IgD-negative memory B cell (primary cell): ENCODE results near the gene MAGI2. TPM values are rescaled to one million over a fixed set of nuclear protein-coding genes. Genes with fewer than 3 reads are reported as not detected.

ENCODE experiments used
- H3K27ac Mint-ChIP-seq, 3 donors: one replicate each; pipeline ENCODE4 v1.8.0; 2020 to 2022; ENCODE audit warnings: mild to moderate bottlenecking in 3 of 3, mixed read lengths in 3 of 3, moderate library complexity in 1 of 3
- H3K27me3 Mint-ChIP-seq: one replicate; pipeline ENCODE4 v1.8.0; 2021; ENCODE audit warnings: mixed read lengths
- H3K36me3 Mint-ChIP-seq: one replicate; pipeline ENCODE4 v1.8.0; 2020; ENCODE audit warnings: mild to moderate bottlenecking, mixed read lengths
- H3K4me1 Mint-ChIP-seq, 3 donors: one replicate each; pipeline ENCODE4 v1.8.0; 2020 to 2022; ENCODE audit warnings: mixed read lengths in 3 of 3, mild to moderate bottlenecking in 1 of 3
- H3K4me3 Mint-ChIP-seq, 4 donors: one replicate each; pipeline ENCODE4 v1.8.0; 2020 to 2022; ENCODE audit warnings: mild to moderate bottlenecking in 4 of 4, mixed read lengths in 4 of 4, moderate library complexity in 3 of 4
- H3K9me3 Mint-ChIP-seq, 3 donors: one replicate each; pipeline ENCODE4 v1.8.0; 2020 to 2021; ENCODE audit warnings: mixed read lengths in 3 of 3, mild to moderate bottlenecking in 1 of 3
- polyA plus RNA-seq: library from polyadenylated mRNA; unstranded; fragments of 300-500 nt; fragmentation: Illumina TruSeq; gene quantifications from one replicate; pipeline ENCODE4 v1.2.3, GENCODE V29; 2021

Gene MAGI2
- polyA plus RNA-seq, 1 donor from 2014 or later: not detected

- H3K27ac Mint-ChIP-seq: no peak overlapping the region
- no peaks in the 10 kb centered on the region for H3K27me3 Mint-ChIP-seq
- peaks cover 3 to 5% (median 5%) of the 10 kb centered on the region in 3 donors for H3K9me3 Mint-ChIP-seq
- no peak overlapping the region for H3K4me3 Mint-ChIP-seq
- H3K4me1 Mint-ChIP-seq: no peaks in the 10 kb centered on the region
- H3K36me3 Mint-ChIP-seq: peaks cover 2% of the 10 kb centered on the region
These were observed 207.7 kb downstream of the MAGI2 start for GRCh38 chr7:79245623-79246249.

- Mint-ChIP-seq H3K27me3 (no peaks in the 10 kb centered on the region), H3K27ac (no peak overlapping the region), H3K4me3 (no peak overlapping the region), H3K9me3 (peaks cover 2 to 4% (median 3%) of the 10 kb centered on the region in 3 donors), H3K4me1 (no peaks in the 10 kb centered on the region), H3K36me3 (peaks cover under 1% of the 10 kb centered on the region)
These were observed 209.0 kb downstream of the MAGI2 start for GRCh38 chr7:79244482-79244881.

- H3K4me1 Mint-ChIP-seq: no peaks in the 10 kb centered on the region
- peaks cover 3% of the 10 kb centered on the region for H3K36me3 Mint-ChIP-seq
- no peak overlapping the region for H3K27ac Mint-ChIP-seq
- H3K4me3 Mint-ChIP-seq: no peak overlapping the region
- H3K9me3 Mint-ChIP-seq: peaks cover 2 to 3% (median 2%) of the 10 kb centered on the region in 3 donors
- H3K27me3 Mint-ChIP-seq: no peaks in the 10 kb centered on the region
These were observed 212.0 kb downstream of the MAGI2 start for GRCh38 chr7:79241288-79242060.

GRCh38 chr7:79240413-79240812 is 213.1 kb downstream of the MAGI2 start:
- Mint-ChIP-seq H3K9me3 (peaks cover 2 to 4% (median 3%) of the 10 kb centered on the region in 3 donors), H3K27me3 (no peaks in the 10 kb centered on the region), H3K4me3 (no peak overlapping the region), H3K27ac (no peak overlapping the region), H3K4me1 (no peaks in the 10 kb centered on the region), H3K36me3 (peaks cover 3% of the 10 kb centered on the region)

GRCh38 chr7:79236352-79237028 is 217.0 kb downstream of the MAGI2 start:
- no peak overlapping the region for H3K27ac Mint-ChIP-seq
- no peak overlapping the region for H3K4me3 Mint-ChIP-seq
- H3K4me1 Mint-ChIP-seq: no peaks in the 10 kb centered on the region
- H3K9me3 Mint-ChIP-seq: peaks cover 2 to 3% (median 2%) of the 10 kb centered on the region in 3 donors
- H3K27me3 Mint-ChIP-seq: no peaks in the 10 kb centered on the region
- H3K36me3 Mint-ChIP-seq: peaks cover 3% of the 10 kb centered on the region

- H3K27ac Mint-ChIP-seq: no peak overlapping the region
- H3K9me3 Mint-ChIP-seq: peaks cover 0 to 4% (median 2%) of the 10 kb centered on the region in 3 donors
- no peaks in the 10 kb centered on the region for H3K27me3 Mint-ChIP-seq
- no peaks in the 10 kb centered on the region for H3K4me1 Mint-ChIP-seq
- no peak overlapping the region for H3K4me3 Mint-ChIP-seq
- no peaks in the 10 kb centered on the region for H3K36me3 Mint-ChIP-seq
These were observed 226.4 kb downstream of the MAGI2 start for GRCh38 chr7:79227044-79227443.

GRCh38 chr7:79221211-79221610 is 232.3 kb downstream of the MAGI2 start:
- H3K27ac Mint-ChIP-seq: no peak overlapping the region

GRCh38 chr7:79217976-79218626 is 235.4 kb downstream of the MAGI2 start:
- peaks cover 1 to 3% (median 1%) of the 10 kb centered on the region in 3 donors for H3K9me3 Mint-ChIP-seq
- H3K4me1 Mint-ChIP-seq: no peaks in the 10 kb centered on the region
- peaks cover 2% of the 10 kb centered on the region for H3K36me3 Mint-ChIP-seq
- H3K4me3 Mint-ChIP-seq: no peak overlapping the region
- no peak overlapping the region for H3K27ac Mint-ChIP-seq
- no peaks in the 10 kb centered on the region for H3K27me3 Mint-ChIP-seq

More at GRCh38 chr7:79221211-79221610, 232.3 kb downstream of the MAGI2 start:
- no peaks in the 10 kb centered on the region for H3K4me1 Mint-ChIP-seq
- H3K36me3 Mint-ChIP-seq: peaks cover 2% of the 10 kb centered on the region
- peaks cover 1 to 3% (median 1%) of the 10 kb centered on the region in 3 donors for H3K9me3 Mint-ChIP-seq
- no peak overlapping the region for H3K4me3 Mint-ChIP-seq
- H3K27me3 Mint-ChIP-seq: no peaks in the 10 kb centered on the region

- Mint-ChIP-seq H3K9me3 (peaks cover 1 to 3% (median 1%) of the 10 kb centered on the region in 3 donors), H3K36me3 (peaks cover 2% of the 10 kb centered on the region), H3K4me1 (no peaks in the 10 kb centered on the region)
These were observed 236.0 kb downstream of the MAGI2 start for GRCh38 chr7:79217468-79217867.

GRCh38 chr7:79216236-79216635 is 237.2 kb downstream of the MAGI2 start:
- Mint-ChIP-seq H3K36me3 (peaks cover 2% of the 10 kb centered on the region), H3K9me3 (peaks cover 0 to 1% (median 1%) of the 10 kb centered on the region in 3 donors), H3K4me3 (no peak overlapping the region), H3K4me1 (no peaks in the 10 kb centered on the region), H3K27ac (no peak overlapping the region), H3K27me3 (no peaks in the 10 kb centered on the region)

More at GRCh38 chr7:79217468-79217867, 236.0 kb downstream of the MAGI2 start:
- no peaks in the 10 kb centered on the region for H3K27me3 Mint-ChIP-seq
- no peak overlapping the region for H3K27ac Mint-ChIP-seq
- H3K4me3 Mint-ChIP-seq: no peak overlapping the region

- Mint-ChIP-seq H3K9me3 (peaks cover 0 to 4% (median 0%) of the 10 kb centered on the region in 3 donors), H3K4me1 (no peaks in the 10 kb centered on the region), H3K27me3 (no peaks in the 10 kb centered on the region), H3K4me3 (no peak overlapping the region), H3K27ac (no peak overlapping the region), H3K36me3 (no peaks in the 10 kb centered on the region)
These were observed 241.1 kb downstream of the MAGI2 start for GRCh38 chr7:79212334-79212733.

GRCh38 chr7:79211724-79212123 is 241.7 kb downstream of the MAGI2 start:
- Mint-ChIP-seq H3K9me3 (peaks cover 0 to 4% (median 0%) of the 10 kb centered on the region in 3 donors), H3K4me1 (no peaks in the 10 kb centered on the region), H3K27me3 (no peaks in the 10 kb centered on the region), H3K36me3 (no peaks in the 10 kb centered on the region), H3K4me3 (no peak overlapping the region), H3K27ac (no peak overlapping the region)

- H3K9me3 Mint-ChIP-seq: peaks cover 0 to 3% (median 1%) of the 10 kb centered on the region in 3 donors
- no peak overlapping the region for H3K4me3 Mint-ChIP-seq
These were observed 253.5 kb downstream of the MAGI2 start for GRCh38 chr7:79199961-79200360.

GRCh38 chr7:79199266-79199665 is 254.2 kb downstream of the MAGI2 start:
- no peak overlapping the region for H3K4me3 Mint-ChIP-seq
- H3K27ac Mint-ChIP-seq: no peak overlapping the region
- H3K9me3 Mint-ChIP-seq: peaks cover 0 to 3% (median 1%) of the 10 kb centered on the region in 3 donors
- H3K36me3 Mint-ChIP-seq: no peaks in the 10 kb centered on the region
- no peaks in the 10 kb centered on the region for H3K4me1 Mint-ChIP-seq
- H3K27me3 Mint-ChIP-seq: no peaks in the 10 kb centered on the region

More at GRCh38 chr7:79199961-79200360, 253.5 kb downstream of the MAGI2 start:
- Mint-ChIP-seq H3K27me3 (no peaks in the 10 kb centered on the region), H3K27ac (no peak overlapping the region), H3K4me1 (no peaks in the 10 kb centered on the region), H3K36me3 (no peaks in the 10 kb centered on the region)

GRCh38 chr7:79185605-79186004 is 267.9 kb downstream of the MAGI2 start:
- no peaks in the 10 kb centered on the region for H3K4me1 Mint-ChIP-seq
- H3K27me3 Mint-ChIP-seq: no peaks in the 10 kb centered on the region
- no peak overlapping the region for H3K27ac Mint-ChIP-seq
- H3K36me3 Mint-ChIP-seq: no peaks in the 10 kb centered on the region
- H3K9me3 Mint-ChIP-seq: peaks cover 0 to 8% (median 3%) of the 10 kb centered on the region in 3 donors
- no peak overlapping the region for H3K4me3 Mint-ChIP-seq
